8988T (cell line): ENCODE results near the gene C19orf12.
"Not testable (repeated sequence)": the region's sequence is repeated elsewhere in the genome, so short reads cannot be mapped to it uniquely, and the experiment has no call there.

Experiments used
- DNase-seq: peaks from one replicate; pipeline ENCODE4 v3.0.0; 2011

C19orf12 gene

GRCh38 chr19:29724746-29725145 lies 9.7 kb upstream of the C19orf12 start:
- no peak for DNase-seq

GRCh38 chr19:29724102-29724641 lies 9.1 kb upstream of the C19orf12 start:
- no peak for DNase-seq

GRCh38 chr19:29717051-29717450 lies 2.0 kb upstream of the C19orf12 start:
- DNase-seq: no peak

- no peak for DNase-seq
These were observed 880 bp upstream of the C19orf12 start for GRCh38 chr19:29715701-29716581.

GRCh38 chr19:29714371-29714952 lies 599 bp downstream of the C19orf12 start:
- DNase-seq: no peak

- no peak for DNase-seq
These were observed 2.1 kb downstream of the C19orf12 start for GRCh38 chr19:29712744-29713516.

- no peak for DNase-seq
These were observed 3.4 kb downstream of the C19orf12 start for GRCh38 chr19:29711584-29712132.

- DNase-seq: not testable (repeated sequence)
These were observed 5.6 kb downstream of the C19orf12 start for GRCh38 chr19:29709440-29709798.

GRCh38 chr19:29708554-29709439 lies 6.3 kb downstream of the C19orf12 start:
- DNase-seq: no peak

- no peak for DNase-seq
These were observed 8.4 kb downstream of the C19orf12 start for GRCh38 chr19:29706635-29707034.

- no peak for DNase-seq
These were observed 9.4 kb downstream of the C19orf12 start for GRCh38 chr19:29705706-29706105.

- no peak for DNase-seq
These were observed 10.2 kb downstream of the C19orf12 start for GRCh38 chr19:29704562-29705558.

GRCh38 chr19:29702963-29703320 lies 12.1 kb downstream of the C19orf12 start:
- no peak for DNase-seq

GRCh38 chr19:29702161-29702962 lies 12.7 kb downstream of the C19orf12 start:
- DNase-seq: no peak

- no peak for DNase-seq
These were observed 14.6 kb downstream of the C19orf12 start for GRCh38 chr19:29700498-29700897.

GRCh38 chr19:29699861-29700260 lies 15.2 kb downstream of the C19orf12 start:
- DNase-seq: no peak

GRCh38 chr19:29697523-29698261 lies 17.4 kb downstream of the C19orf12 start:
- no peak for DNase-seq

GRCh38 chr19:29696565-29696846 lies 18.6 kb downstream of the C19orf12 start:
- no peak for DNase-seq

GRCh38 chr19:29695765-29696564 lies 19.1 kb downstream of the C19orf12 start:
- no peak for DNase-seq
